Effector CD4-positive, alpha-beta T cell (primary cell): ENCODE data around the gene IQCF6. TPM values are rescaled to one million over a fixed set of nuclear protein-coding genes. Genes with fewer than 3 reads are reported as not detected.
"Not testable (repeated sequence)": the region's sequence is repeated elsewhere in the genome, so short reads cannot be mapped to it uniquely, and the experiment has no call there.

Experiments
- DNase-seq: peaks from one replicate; pipeline ENCODE4 v3.0.0-alpha.2; 2020
- total RNA-seq: gene quantifications from one replicate; lab custom pipeline; 2026; lab: John Stamatoyannopoulos, UW

Gene IQCF6
- not detected for total RNA-seq

- DNase-seq, result no peak
Observed at GRCh38 chr3:51779137-51779536, at the start of gene IQCF6. TSS of gene IQCF6 (minus strand) at chr3:51779237. CDS start at chr3:51779224, 13 bp downstream.

GRCh38 chr3:51828297-51828696 is 49.3 kb upstream of the IQCF6 start:
- DNase-seq, result no peak

GRCh38 chr3:51819709-51820406 is 40.8 kb upstream of the IQCF6 start:
- DNase-seq, result no peak

DNA sequence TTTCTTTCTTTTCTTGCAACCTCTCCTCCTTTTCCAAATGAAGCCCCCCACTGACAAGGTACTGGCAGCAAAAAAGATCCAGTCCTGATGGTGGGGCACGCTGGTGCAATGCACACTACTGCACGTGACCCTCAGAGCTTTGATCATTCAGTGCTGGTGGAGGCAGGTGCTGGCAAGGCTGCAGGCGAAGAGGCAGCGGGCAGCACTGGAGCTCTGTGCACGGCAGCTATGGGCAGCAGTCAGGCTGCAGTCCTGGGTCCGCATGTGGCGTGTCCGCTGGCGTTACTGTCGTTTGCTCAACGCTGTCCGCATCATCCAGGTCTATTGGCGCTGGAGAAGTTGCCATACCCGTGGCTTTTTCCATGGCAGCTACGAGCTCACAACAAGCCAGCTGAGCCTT is 40.1 kb upstream of the IQCF6 start:
- no peak for DNase-seq

DNA sequence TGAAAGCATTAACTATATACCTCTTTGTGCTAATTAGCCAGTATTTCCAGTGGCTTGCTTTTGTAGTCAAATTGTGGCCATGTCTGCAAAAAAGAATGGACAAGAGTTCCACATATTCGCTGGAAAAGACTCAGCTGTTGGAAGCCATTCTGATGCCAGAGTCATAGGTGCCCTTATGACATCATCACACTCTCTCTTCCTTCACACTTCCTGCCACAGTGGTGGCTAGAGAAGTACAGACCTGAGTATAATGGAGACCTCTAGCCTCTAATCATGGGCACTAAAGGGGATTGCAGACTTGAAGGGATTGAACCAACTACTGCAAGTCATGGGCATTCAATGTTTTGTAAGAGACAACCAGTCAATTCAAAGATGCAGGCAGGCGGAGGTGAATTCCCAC is 38.3 kb upstream of the IQCF6 start:
- DNase-seq, result no peak

DNA sequence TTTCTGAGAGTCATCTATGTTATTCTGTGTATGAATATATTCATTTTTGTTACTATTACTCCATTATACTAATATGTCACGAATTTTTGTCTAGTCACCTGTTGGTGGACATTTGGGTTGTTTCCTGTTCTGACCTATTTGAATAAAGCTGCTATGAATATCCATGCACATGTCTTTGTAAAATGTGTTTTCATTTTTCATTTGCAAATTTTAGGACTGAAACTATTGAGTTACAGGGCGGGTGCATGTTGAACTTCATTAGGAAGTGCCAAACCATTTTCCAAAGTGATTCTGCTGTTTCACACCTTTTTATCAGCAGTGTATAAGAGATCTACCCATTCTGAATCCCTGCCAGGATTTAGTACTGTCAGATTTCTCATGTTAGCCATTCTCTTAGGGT is 37.7 kb upstream of the IQCF6 start:
- no peak for DNase-seq

DNA sequence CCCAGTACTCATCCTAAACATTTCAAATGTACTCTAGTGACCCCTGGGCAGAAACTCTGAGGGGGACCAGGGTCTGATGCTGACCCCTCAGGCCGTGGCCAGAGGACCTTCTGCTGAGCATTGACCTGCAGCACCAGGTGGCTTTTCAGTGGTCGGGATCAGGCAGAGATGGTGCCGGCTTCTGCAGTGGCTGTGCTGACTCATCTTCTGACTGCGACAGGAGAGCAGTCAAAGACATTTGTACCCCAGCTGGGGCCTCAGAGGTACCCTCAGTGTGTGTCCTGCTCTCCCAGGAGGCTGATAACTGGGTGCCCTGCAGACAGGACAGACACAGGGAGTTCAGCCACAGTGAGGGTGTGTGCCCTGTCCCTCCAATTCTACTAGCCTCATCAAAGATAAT is 36.6 kb upstream of the IQCF6 start:
- no peak for DNase-seq

GRCh38 chr3:51814034-51814433 is 35.0 kb upstream of the IQCF6 start:
- no peak for DNase-seq

DNA sequence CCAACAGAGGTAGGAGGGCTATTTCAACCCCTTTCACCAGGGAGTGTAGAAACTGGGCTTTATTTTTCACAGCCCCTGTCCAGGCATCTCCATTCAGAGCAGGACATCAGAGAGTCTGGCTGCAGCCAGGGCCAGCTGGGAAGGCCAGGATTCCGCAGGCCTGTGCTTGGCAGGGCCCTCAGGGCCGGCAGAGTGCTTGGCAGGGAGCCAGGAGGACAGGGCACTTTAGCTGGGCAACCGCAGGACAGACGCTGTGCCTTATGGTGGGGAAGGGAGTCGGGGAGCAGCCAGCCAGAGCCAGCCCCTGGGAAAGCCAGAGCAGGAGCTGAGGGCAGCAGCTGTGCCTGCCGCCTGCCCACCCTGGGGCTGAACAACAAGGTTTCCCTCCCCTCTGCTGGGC is 34.5 kb upstream of the IQCF6 start:
- DNase-seq, result no peak

DNA sequence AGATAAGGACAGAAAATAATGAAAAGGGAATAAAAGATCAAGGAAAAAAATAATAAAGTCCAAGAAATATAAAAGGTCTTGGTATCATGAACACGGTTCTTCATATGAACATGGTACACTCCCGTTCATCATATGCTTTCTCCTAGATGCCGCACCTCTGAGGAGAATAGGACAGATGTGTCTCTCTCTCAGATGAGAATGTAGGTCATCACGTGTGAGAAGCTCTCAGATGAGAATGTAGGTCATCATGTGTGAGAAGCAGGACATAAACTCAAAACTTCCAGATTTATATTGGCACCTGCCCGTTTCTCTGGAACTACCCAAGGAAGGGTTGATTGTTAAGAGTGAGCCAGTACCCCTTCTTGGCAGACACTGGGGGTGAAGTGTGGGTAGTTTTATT is 29.9 kb upstream of the IQCF6 start:
- DNase-seq, result no peak

DNA sequence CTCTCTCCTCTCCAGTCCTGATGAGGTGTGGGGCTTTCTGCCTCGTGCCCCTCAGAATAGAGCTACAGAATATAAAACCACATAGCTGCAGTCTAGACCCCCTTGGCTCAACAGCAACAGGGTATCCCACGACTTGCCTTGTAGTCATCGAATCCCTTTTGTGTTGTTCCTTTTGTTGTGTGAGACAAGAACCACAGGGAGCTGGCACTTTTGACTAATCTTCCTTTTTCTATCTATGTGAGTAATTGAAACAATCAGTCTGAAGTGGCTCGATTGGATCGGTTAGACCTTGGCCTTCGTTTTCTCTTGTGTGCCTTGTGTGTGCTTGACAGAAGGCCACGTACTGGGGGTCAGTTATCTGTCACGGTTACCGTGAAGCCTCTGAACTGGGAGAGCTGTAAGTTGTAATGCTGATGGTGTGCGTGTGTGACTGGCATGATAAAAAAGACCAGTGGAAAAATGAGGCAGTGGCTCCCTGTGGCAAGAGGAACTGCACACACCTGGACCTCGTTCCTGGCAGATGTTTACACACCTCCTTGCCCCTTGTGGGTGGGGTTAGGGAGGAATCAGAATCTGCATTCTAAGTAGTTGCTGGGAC is 23.2 kb upstream of the IQCF6 start:
- DNase-seq, result no peak

- no peak for DNase-seq
Observed at GRCh38 chr3:51800750-51801125, 21.7 kb upstream of the IQCF6 start.

DNA sequence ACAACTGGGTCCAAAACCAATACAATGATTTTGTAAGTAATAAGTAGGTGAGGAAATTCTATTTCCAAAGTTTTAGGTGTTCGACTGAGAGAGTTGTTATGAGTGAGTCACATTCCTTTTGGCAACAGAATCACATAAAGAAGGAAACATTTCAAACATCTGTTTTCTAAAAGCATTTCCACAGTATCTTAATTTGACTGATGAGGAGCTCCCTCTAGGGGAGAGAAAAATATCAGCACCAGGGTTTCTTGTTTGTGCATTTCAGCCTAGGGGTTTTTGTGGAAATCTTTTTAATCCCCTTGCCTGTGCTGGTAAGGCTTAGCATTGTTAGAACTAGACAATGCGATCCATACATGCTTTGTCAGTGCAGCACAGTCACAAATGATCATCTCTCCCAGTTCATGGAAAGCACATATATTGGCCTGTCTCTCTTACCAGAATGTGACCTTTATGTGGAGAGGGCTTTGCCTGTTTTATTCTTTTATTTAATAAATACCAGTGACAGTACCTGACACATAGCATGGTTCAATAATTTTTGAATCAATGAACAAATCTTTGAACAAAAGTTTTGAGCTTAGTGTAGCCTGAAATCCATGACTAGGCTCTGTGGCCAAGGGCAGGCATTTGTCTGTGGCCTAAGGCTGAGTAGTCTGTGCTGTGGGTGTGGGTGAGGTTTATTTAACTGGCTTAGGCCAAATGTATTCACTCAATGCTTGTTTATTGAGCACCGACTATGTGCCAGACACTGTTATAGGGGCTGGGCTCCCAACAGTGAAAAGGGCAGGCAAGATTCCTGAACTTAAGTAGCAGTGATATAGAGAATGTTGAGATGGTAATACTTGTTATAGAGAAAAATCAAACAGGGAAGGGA is 21.1 kb upstream of the IQCF6 start:
- DNase-seq, result peak; percentile 17

- DNase-seq, result no peak
Observed at GRCh38 chr3:51798411-51798963, 19.4 kb upstream of the IQCF6 start.

DNA sequence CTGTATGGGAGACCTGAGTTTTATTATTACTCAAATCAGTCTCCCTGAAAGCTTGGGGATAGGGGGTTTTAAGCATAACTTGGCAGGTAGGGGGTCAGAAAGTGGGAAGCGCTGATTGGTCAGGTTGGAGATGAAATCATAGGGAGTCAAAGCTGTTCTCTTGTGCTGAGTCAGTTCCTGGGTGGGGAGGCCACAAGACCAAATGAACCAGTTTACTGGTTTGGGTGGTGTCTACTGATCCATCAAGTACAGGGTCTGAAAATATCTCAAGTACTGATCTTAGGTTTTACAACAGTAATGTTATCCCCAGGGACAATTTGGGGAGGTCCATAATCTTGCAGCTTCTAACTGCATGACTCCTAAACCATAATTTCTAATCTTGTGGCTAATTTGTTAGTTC is 17.8 kb upstream of the IQCF6 start:
- no peak for DNase-seq

- no peak for DNase-seq
Observed at GRCh38 chr3:51794206-51794605, 15.2 kb upstream of the IQCF6 start.

DNA sequence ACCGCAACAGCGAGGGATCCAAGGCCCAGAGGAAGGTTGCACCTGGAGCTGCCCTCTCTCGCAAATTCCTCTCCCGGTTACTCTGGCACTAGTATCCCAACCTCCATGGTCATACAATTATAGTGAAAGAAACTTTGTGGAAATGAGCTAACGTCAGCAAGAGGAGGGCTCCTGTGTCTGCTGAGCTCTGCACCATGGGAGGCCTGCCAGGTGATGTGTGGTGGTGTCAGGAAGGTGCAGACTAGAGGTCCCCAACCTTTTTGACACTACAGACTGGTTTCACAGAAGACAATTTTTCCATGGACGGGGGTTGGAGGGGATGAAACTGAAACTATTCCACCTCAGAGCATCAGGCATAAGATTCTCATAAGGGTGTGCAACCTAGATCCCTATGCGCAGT is 13.2 kb upstream of the IQCF6 start:
- DNase-seq, result no peak

- no peak for DNase-seq
Observed at GRCh38 chr3:51789437-51789836, 10.4 kb upstream of the IQCF6 start.

GRCh38 chr3:51787576-51787975 is 8.5 kb upstream of the IQCF6 start:
- DNase-seq, result not testable (repeated sequence)

DNA sequence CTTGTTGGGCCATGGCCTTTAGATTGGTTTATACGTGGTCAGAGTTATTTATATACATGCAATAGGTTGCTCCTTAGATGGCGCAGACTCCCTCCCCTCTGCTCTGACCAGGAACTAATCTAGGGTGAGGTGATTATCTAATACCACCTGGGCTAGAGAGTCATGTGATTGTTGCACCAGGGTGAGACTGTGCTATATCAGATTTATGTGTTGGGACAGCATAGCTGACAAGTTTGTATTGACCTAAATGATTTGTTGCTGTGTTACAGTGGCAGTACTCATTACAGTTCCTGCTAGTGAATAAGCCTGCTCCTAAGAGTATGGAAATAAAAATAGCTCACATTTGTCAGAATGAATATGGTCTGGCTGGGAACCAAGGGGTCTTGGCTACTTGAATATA is 7.2 kb upstream of the IQCF6 start:
- no peak for DNase-seq

DNA sequence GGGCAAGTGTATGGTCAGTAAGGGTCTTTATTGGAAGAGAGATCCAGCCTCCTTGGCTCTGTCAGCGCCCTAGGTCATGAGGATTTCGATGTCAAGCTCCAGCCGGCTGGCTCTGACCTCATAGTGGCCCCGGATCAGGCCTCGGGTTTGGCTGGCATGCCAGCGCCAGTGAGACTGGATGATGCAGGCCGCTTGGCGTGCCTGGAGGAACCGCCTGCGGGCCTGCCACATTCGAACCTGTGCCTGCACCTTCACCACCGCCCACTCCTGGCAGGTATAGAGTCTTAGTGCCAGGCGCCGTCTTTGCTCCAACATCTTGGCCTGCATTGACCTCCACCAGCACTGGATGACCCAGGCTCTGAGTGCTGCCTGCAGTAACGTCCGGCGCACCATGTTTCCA is 483 bp downstream of the IQCF6 start:
- no peak for DNase-seq

GRCh38 chr3:51777985-51778384 is 1.1 kb downstream of the IQCF6 start:
- no peak for DNase-seq

DNA sequence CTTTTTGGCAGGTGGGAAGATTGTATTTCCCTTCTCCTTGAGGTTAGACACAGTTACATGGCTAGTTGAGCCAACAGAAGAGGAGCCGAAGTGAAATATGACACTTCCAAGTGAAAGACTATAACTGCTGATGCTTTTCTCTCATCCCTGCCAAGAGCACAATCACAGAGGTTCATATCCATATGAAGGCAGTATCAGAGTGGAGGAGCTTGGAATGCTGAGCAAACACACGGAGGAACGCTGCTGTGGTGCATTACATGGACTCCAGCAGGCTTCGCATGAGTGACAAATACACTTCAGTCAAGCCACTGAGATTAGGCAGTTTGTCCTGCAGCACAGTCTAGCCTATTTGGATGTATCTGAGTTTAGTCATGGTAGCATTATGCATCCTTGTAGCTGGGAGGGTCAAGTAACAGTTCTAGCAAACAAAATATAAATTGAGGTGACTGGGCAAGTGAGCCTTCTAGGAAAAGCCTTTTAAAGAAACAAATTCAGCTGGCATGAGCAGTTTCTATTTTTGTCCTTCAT is 5.4 kb downstream of the IQCF6 start:
- no peak for DNase-seq
